Measurements from ENCODE around the gene AGAP1. TPM values are rescaled to one million over a fixed set of nuclear protein-coding genes. Genes with fewer than 3 reads are reported as not detected.

AGAP1 gene
- total RNA-seq, 1 donor from 2014 or later, result 39.4 TPM

DNA sequence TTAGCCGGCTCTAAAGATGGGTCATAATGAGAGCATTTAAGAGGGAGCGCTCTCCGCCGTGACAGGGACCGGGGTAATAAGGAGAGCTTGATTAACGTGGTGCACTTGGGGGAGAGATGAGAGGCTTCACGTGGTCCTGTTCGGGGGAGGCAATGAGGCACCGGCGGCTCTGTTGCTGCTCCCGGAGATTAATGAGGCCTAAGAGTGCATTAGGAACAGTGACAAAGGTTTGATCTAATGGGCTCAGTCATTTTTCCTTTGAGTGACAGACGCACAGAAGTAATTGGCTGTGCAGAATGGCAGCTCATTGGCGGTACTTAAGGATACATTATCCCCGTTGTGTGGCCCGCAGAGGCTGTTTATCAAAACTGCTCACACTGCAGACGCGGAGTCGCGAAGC, 423.7 kb downstream of the AGAP1 start:
- Mint-ChIP-seq H3K4me1 (ENCODE audit: low read depth, unreplicated experiment) (no peaks in the 10 kb centered on the region), H3K4me3 (ENCODE audit: unreplicated experiment) (no peak overlapping the region), H3K36me3 (ENCODE audit: low read depth, unreplicated experiment) (peaks cover 29% of the 10 kb centered on the region), H3K9me3 (ENCODE audit: unreplicated experiment) (no peaks in the 10 kb centered on the region), H3K27ac (ENCODE audit: unreplicated experiment) (no peak overlapping the region), H3K27me3 (ENCODE audit: low read depth, unreplicated experiment) (no peaks in the 10 kb centered on the region)
- no peaks in the 10 kb centered on the region for H3K27me3 ChIP-seq (ENCODE audit: insufficient read depth, low read length)
- no peak for TF ChIP-seq EZH2 (IDR thresholded peaks at IDR 0.05; ENCODE audit: insufficient read depth, low read length)
- TF ChIP-seq, protein P1, sequence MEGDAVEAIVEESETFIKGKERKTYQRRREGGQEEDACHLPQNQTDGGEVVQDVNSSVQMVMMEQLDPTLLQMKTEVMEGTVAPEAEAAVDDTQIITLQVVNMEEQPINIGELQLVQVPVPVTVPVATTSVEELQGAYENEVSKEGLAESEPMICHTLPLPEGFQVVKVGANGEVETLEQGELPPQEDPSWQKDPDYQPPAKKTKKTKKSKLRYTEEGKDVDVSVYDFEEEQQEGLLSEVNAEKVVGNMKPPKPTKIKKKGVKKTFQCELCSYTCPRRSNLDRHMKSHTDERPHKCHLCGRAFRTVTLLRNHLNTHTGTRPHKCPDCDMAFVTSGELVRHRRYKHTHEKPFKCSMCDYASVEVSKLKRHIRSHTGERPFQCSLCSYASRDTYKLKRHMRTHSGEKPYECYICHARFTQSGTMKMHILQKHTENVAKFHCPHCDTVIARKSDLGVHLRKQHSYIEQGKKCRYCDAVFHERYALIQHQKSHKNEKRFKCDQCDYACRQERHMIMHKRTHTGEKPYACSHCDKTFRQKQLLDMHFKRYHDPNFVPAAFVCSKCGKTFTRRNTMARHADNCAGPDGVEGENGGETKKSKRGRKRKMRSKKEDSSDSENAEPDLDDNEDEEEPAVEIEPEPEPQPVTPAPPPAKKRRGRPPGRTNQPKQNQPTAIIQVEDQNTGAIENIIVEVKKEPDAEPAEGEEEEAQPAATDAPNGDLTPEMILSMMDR (IDR thresholded peaks at IDR 0.05; ENCODE audit: insufficient read depth, low read depth, low read length), result no peak
- H3K79me2 ChIP-seq (ENCODE audit: insufficient read depth, low read length), result no peaks in the 10 kb centered on the region
- no peak for DNase-seq (ENCODE audit: low read depth)
- H4K20me1 ChIP-seq (ENCODE audit: insufficient read depth, low read length), result no peaks in the 10 kb centered on the region
- H3K9ac ChIP-seq (ENCODE audit: low read length), result no peak overlapping the region
- no peaks in the 10 kb centered on the region for H3K4me1 ChIP-seq (ENCODE audit: insufficient read depth, low read length)
- no peak overlapping the region for H3K4me2 ChIP-seq (ENCODE audit: low read length)
- H2AFZ ChIP-seq (ENCODE audit: low read depth, low read length), result no peak overlapping the region
- FAIRE-seq, result no peak
- no peak overlapping the region for H3K27ac ChIP-seq (ENCODE audit: low read depth, low read length)
- no peaks in the 10 kb centered on the region for H3K36me3 ChIP-seq (ENCODE audit: insufficient read depth, low read length)
- no peak overlapping the region for H3K4me3 ChIP-seq (ENCODE audit: insufficient read depth, low read depth, low read length)
- H3K9me3 ChIP-seq (ENCODE audit: insufficient read depth, low read depth, low read length), result no peaks in the 10 kb centered on the region

DNA sequence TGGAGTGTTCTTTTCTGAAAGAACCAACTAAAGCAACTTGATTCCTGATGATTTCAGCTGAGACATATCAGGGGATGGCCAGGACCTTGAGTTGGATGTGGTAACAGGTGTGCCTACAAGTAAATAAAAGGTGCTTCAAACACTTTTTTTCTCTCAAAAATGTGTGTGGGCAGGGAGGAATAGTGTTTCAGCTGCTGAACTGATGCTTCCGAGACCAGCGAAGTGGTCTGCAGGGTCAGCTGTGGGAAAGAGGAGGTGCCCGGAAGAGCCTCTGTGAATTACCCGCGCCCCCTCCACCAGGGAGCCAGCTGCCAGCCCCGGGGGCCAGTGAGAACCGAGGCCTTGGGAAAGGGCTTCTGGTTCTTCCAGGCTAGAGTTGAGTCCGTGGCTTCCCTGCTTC, 425.0 kb downstream of the AGAP1 start:
- Histone ChIP-seq H4K20me1 (ENCODE audit: insufficient read depth, low read length) (no peaks in the 10 kb centered on the region), H3K27ac (ENCODE audit: low read depth, low read length) (no peak overlapping the region), H3K4me2 (ENCODE audit: low read length) (no peak overlapping the region), H3K4me3 (ENCODE audit: insufficient read depth, low read depth, low read length) (no peak overlapping the region), H3K4me1 (ENCODE audit: insufficient read depth, low read length) (no peaks in the 10 kb centered on the region), H3K9ac (ENCODE audit: low read length) (no peak overlapping the region), H3K27me3 (ENCODE audit: insufficient read depth, low read length) (no peaks in the 10 kb centered on the region), H3K79me2 (ENCODE audit: insufficient read depth, low read length) (no peaks in the 10 kb centered on the region), H3K9me3 (ENCODE audit: insufficient read depth, low read depth, low read length) (no peaks in the 10 kb centered on the region), H2AFZ (ENCODE audit: low read depth, low read length) (no peak overlapping the region), H3K36me3 (ENCODE audit: insufficient read depth, low read length) (no peaks in the 10 kb centered on the region)
- FAIRE-seq (no peak), DNase-seq (ENCODE audit: low read depth) (no peak)
- H3K36me3 Mint-ChIP-seq (ENCODE audit: low read depth, unreplicated experiment), result peaks cover 29% of the 10 kb centered on the region
- no peak overlapping the region for H3K27ac Mint-ChIP-seq (ENCODE audit: unreplicated experiment)
- no peak overlapping the region for H3K4me3 Mint-ChIP-seq (ENCODE audit: unreplicated experiment)
- no peaks in the 10 kb centered on the region for H3K4me1 Mint-ChIP-seq (ENCODE audit: low read depth, unreplicated experiment)
- H3K27me3 Mint-ChIP-seq (ENCODE audit: low read depth, unreplicated experiment), result no peaks in the 10 kb centered on the region
- no peaks in the 10 kb centered on the region for H3K9me3 Mint-ChIP-seq (ENCODE audit: unreplicated experiment)
- no peak for TF ChIP-seq EZH2 (IDR thresholded peaks at IDR 0.05; ENCODE audit: insufficient read depth, low read length)

DNA sequence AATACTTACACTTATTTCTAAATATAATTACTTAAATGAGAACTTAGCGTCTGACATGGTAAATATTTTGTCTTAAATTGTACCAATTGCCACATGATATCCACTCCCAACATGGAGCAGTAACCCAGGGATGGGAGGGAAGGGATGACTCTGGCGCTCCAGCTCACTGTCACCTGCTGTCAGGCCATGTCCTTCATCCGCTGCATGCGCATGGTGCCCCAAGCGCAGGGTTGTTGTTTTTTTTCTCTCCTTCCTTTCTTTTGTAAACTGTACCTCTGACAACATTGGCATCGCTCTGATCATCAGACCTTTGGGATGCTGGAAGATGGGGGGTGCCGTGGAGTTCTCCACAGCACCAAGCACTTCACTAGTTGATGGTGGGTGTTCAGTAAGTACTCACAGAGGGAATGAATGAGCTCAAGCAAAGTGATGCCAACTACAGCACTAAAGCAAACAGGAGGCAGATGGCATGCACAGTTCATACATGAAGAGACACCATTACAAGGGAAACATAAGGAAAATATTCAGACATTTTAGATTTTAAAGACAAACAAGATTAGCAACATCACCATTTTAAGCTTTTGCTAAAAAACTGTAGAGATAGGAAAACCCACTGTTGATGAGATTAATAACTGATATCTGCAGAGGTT, 426.5 kb downstream of the AGAP1 start:
- Mint-ChIP-seq H3K27me3 (ENCODE audit: low read depth, unreplicated experiment) (no peaks in the 10 kb centered on the region), H3K4me3 (ENCODE audit: unreplicated experiment) (no peak overlapping the region), H3K4me1 (ENCODE audit: low read depth, unreplicated experiment) (no peaks in the 10 kb centered on the region), H3K9me3 (ENCODE audit: unreplicated experiment) (no peaks in the 10 kb centered on the region), H3K36me3 (ENCODE audit: low read depth, unreplicated experiment) (peaks cover 24% of the 10 kb centered on the region), H3K27ac (ENCODE audit: unreplicated experiment) (no peak overlapping the region)
- Histone ChIP-seq H3K9ac (ENCODE audit: low read length) (no peak overlapping the region), H3K4me3 (ENCODE audit: insufficient read depth, low read depth, low read length) (no peak overlapping the region), H2AFZ (ENCODE audit: low read depth, low read length) (no peak overlapping the region), H3K9me3 (ENCODE audit: insufficient read depth, low read depth, low read length) (no peaks in the 10 kb centered on the region), H3K27me3 (ENCODE audit: insufficient read depth, low read length) (no peaks in the 10 kb centered on the region), H4K20me1 (ENCODE audit: insufficient read depth, low read length) (no peaks in the 10 kb centered on the region), H3K27ac (ENCODE audit: low read depth, low read length) (no peak overlapping the region), H3K4me1 (ENCODE audit: insufficient read depth, low read length) (no peaks in the 10 kb centered on the region), H3K79me2 (ENCODE audit: insufficient read depth, low read length) (no peaks in the 10 kb centered on the region), H3K36me3 (ENCODE audit: insufficient read depth, low read length) (no peaks in the 10 kb centered on the region), H3K4me2 (ENCODE audit: low read length) (no peak overlapping the region)
- DNase-seq (ENCODE audit: low read depth) (no peak), FAIRE-seq (no peak)
- TF ChIP-seq EZH2 (IDR thresholded peaks at IDR 0.05; ENCODE audit: insufficient read depth, low read length), result no peak
- TF ChIP-seq, protein P1 (IDR thresholded peaks at IDR 0.05; ENCODE audit: insufficient read depth, low read depth, low read length), result no peak
